Nucleus accumbens (tissue), 56 donors: Measurements from ENCODE around the gene THOC7.

Source experiments
- DNase-seq, 56 donors: peaks; one replicate each; lab custom pipeline; 2025; lab: John Stamatoyannopoulos, UW

THOC7 gene

GRCh38 chr3:63880653-63881052 lies 17.0 kb upstream of the THOC7 start:
- DNase-seq, result no peak

GRCh38 chr3:63878394-63879060 lies 14.9 kb upstream of the THOC7 start:
- DNase-seq, result no peak

DNA sequence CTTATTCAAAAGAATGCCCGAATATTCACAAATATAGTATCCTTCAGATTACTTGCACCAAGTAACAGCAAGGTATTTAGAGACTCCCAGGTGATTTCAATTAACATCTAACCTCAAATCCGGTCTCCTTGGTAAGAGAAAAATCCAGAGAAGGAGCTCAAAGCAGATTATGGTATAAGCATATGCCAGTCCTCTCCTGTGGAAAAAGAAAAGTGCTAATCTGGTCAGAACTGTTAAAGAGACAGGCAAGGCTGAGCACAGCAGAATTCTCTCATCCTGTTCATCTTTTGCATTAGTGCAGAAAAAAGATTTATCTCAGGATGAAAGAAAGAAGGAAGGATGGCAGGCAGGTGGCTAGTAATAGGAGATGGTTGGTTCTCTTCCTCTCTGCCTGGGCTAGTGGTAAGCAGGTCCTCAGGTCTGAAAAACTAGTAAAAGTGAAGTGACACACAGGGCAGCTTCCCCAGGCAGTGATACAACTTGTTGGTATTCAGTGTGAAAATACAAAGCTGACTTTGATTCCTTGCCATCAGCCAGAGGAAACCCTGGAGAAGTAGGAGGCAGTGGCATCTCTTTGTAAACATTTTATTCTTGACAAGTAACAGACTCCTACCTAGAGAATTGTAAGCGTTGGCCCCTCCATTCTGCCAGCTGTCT lies 14.3 kb upstream of the THOC7 start:
- DNase-seq, result no peak

GRCh38 chr3:63876260-63876659 lies 12.7 kb upstream of the THOC7 start:
- no peak for DNase-seq

GRCh38 chr3:63875510-63875909 lies 11.9 kb upstream of the THOC7 start:
- DNase-seq, result no peak

GRCh38 chr3:63874769-63875168 lies 11.2 kb upstream of the THOC7 start:
- DNase-seq, result no peak

DNA sequence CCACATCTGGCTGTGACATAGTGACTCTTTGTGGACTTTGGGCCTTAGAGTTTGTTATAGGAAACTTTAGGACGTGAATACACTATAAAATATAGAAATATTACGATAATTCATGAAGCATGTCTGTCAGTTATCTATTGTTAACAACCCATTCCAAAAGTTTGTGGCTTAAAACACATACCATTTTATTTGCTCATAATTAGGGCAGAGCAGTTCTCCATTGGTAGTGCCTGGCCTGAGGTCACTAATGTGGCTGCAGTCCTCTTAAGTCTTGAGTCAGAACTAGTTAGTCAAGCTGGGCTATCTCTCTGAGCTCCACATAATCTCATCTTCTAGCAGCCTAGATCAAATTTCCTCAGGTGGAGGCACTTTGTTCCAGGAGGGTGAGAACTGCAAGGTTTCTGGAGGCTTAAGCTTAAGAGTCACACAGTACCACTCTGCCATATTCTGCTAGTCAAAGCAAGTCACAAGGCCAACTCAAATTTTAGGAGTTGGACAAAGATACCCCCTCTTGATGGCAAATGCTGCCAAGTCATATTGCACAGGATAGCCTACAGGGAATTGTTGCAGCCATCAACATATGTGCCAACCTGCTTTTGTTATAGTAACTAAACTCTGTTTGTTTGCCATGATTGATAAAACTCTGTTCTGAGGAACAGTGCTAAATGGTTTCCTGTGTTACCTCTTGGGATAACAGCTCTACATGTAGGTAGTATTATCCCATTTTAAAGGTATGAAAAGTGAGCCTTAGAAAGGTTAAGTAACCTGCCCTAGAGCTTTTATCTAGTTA lies 8.7 kb upstream of the THOC7 start:
- DNase-seq, result no peak

GRCh38 chr3:63870615-63871005 lies 7.0 kb upstream of the THOC7 start:
- no peak for DNase-seq

GRCh38 chr3:63869940-63870614 lies 6.5 kb upstream of the THOC7 start:
- DNase-seq, result no peak

- DNase-seq, result no peak
These were observed 3.6 kb upstream of the THOC7 start for GRCh38 chr3:63867225-63867624.

DNA sequence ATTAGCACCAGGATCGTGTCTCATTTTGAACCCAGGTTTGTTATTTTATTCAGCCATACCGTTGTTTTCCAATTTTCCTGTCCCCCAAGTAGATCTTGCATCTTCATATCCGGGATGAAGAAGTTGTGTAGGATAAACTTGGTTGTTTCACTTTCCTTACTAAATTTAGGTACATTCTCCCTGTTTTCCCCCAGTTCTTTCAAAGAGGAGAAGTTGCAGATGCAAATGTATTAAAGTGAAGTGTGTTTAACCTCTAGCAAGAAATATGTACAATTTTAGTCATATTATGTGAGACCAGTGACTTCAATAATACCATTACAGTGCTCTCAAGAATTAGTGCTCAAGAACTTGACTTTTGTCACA lies 1.3 kb upstream of the THOC7 start:
- DNase-seq, result no peak

DNA sequence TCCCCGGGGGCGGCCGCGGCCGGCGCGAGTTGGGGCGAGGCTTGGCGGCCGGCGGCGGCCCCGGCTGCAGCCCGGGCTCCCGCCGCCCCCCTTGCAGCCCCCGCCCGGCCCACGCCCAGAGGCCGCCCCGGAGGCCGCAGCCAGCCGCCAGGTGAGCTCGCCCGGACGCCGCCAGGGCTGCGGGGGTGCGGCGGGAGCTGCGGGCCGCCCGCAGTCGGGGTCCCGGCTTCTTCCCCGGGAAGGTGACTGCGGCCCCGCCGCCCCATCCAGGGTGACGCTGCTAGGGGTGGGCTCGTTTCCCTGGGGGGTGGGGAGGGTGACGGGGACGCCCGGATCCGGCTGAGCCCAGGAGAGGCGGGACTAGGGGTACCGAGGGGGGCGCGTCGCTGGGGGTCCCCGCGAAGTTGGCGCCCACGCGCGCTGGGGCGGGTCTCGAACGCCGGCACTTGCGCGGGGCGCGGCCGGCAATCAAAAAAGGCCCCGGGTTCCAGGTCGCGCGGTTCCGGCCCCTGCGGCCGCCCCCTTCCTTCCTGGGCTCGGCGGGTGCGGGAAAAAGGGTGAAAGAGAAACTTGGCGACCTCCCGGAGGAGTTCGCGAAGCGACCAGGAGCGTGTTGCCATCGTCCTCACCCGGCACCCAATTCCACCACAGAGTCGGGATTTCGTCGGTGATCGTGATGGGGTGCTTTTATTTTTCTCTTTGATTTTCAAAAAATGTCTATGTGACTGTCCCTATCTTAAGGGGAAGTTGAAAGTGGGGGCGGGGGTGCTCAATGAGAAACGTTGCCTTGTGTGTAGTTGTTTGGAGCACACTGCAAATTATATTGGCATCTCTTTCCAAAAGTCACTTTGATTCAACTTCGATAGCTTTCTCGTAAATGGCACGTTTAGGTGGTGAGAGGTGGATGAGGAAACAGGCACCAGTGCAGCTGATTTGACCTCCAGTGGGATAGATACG lies 681 bp upstream of the THOC7 start:
- peak in 34 of 56 donors; percentile 5 to 59 (median 28) for DNase-seq

GRCh38 chr3:63862804-63863149 lies 828 bp downstream of the THOC7 start:
- peak in 1 of 56 donors; percentile 8 for DNase-seq

DNA sequence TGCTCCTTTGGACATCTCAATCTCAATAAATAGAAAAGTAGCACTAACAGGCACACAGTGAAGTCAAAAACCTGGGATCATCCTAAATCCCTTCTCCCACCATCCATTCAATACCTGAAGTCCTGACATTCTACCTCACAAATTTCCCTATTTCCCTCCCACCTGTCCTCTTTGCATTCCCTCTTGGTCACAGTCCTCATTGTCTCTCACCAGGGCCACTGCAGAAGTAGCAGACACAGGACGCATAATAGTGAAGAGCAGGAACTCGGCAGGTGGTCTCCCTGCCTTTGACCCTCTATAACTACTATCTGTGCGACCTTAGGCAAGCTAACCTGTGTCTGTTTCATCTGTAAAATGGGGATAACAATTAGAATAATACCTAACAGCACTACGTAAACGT lies 2.3 kb downstream of the THOC7 start:
- DNase-seq, result no peak

GRCh38 chr3:63860776-63861175 lies 2.8 kb downstream of the THOC7 start:
- DNase-seq, result no peak

GRCh38 chr3:63857311-63857710 lies 6.3 kb downstream of the THOC7 start:
- DNase-seq, result no peak

DNA sequence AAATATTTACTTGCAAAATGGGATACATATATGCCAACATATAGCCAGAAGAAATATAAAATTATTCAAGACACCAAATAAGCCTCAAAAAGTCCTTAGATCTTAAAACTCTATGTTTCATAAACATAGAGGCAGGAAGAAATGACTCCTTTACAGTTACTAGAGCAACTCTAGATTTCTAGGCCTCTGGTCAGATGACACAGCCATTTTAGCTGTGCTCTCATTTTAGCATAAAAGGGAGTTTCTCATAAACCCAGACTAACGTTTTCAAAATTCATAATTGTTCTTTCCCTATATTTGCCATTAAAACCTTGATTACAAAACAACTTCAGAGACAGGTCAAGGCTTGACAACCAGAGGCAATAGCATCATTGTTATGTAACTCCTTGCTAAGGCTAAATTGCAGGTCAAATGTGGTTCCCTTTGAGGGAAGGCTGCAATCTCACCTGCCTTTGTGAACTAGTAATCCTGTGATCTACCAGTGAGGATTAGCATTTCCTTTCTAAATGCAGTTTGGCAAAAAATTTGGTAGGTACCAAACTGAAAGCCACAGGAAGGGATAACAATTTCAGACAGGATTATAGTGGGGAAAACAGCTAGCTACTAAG lies 8.2 kb downstream of the THOC7 start:
- DNase-seq, result no peak

DNA sequence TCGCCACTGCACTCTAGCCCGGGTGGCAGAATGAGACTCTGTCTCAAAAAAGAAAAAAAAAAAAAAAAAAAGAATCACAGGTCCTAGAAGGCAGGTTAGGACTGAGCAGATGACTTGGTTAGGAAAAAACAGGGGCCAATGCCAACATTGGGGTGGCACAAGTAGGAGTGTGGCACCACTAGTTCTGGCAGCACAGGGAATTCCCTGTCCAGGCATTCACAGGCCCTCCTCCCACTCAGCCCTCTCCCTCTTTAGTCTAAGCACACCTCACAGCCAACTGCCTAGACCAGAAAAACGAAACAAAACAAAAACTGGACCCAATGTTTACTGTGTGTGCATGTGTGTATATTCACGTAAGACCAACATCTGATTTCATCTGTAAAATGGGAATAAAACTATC lies 10.5 kb downstream of the THOC7 start:
- no peak for DNase-seq

- DNase-seq, result no peak
These were observed 12.3 kb downstream of the THOC7 start for GRCh38 chr3:63851287-63851686.

DNA sequence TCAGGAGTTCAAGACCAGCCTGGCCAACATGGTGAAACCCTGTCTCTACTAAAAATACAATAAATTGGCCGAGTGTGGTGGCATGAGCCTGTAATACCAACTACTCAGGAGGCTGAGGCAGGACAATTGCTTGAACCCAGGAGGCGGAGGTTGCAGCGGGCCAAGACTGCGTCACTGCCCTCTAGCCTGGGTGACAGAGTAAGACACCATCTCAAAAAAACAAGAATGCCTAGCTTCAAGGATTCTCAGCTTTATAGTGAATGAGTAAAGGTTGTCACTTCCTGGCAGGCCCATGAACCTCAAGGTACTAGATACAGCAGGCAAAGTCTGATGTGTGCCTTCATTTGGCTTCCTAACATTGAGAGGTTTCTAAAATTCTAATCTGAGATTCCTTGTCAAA lies 14.4 kb downstream of the THOC7 start:
- DNase-seq, result no peak
